ENCODE measurements around the gene DYNLT5.

- no peak for TF ChIP-seq CTCF (conservative IDR thresholded peaks at IDR 0.05; ENCODE audit: low read depth, low read length)
- no peak for TF ChIP-seq EZH2 (IDR thresholded peaks at IDR 0.05; ENCODE audit: low read length, unreplicated experiment)
These were observed 27.3 kb downstream of the DYNLT5 start for GRCh38 chr1:66779475-66780078.
